ENCODE results near the gene TCL1B.

Gene TCL1B

DNA sequence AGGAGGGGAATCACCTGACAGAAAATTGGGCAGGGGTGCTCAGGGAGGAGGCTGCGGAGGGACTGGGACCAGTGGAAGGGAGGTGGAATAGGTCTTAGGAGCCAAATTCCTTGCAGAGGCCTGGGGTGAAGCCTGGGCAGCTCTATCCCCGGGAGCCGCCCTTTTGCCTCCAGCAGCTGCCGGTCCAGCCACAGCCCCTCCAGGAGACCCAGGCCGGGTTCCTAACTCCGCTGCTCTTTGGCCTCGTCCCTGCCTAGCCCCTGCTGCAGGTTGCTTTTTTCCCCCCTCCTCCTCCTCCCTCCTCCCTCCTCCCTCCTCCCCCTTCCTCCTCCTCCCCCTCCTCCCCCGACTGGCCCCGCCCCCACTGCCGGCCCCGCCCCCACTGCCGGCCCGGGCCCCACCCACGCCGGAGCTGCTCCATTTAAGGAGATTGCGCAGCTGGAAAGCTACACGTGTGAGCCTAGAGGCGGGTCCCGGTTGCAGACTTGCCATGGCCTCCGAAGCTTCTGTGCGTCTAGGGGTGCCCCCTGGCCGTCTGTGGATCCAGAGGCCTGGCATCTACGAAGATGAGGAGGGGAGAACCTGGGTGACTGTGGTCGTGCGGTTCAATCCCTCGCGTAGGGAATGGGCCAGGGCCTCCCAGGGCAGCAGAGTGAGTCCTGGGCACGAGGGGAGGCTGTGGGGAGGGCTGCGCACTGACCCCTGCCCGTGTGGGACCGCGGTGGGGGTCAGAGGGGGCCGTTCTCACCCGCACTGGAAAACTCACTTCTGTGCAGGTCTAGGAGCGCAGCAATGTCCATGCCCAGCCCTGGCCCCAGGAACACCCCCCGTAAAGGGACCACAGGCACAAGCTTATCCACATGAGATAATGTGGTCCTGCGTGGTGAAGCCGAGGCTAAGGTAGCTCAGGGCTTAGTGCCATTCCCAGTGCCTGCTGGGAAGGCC is at the start of gene TCL1B:
Gene TCL1B, plus strand, starts transcription at position 449 of the 945 bp plus-strand sequence. Its CDS starts 42 bp downstream, at position 491.
- TF ChIP-seq, protein P1, sequence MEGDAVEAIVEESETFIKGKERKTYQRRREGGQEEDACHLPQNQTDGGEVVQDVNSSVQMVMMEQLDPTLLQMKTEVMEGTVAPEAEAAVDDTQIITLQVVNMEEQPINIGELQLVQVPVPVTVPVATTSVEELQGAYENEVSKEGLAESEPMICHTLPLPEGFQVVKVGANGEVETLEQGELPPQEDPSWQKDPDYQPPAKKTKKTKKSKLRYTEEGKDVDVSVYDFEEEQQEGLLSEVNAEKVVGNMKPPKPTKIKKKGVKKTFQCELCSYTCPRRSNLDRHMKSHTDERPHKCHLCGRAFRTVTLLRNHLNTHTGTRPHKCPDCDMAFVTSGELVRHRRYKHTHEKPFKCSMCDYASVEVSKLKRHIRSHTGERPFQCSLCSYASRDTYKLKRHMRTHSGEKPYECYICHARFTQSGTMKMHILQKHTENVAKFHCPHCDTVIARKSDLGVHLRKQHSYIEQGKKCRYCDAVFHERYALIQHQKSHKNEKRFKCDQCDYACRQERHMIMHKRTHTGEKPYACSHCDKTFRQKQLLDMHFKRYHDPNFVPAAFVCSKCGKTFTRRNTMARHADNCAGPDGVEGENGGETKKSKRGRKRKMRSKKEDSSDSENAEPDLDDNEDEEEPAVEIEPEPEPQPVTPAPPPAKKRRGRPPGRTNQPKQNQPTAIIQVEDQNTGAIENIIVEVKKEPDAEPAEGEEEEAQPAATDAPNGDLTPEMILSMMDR (IDR thresholded peaks at IDR 0.05; ENCODE audit: insufficient read depth, low read length, missing control alignments): no peak
- ChIA-PET CTCF (no interaction called here), POLR2A (no interaction called here)
- no peak within 1 kb of the TSS for H3K4me3 ChIP-seq (ENCODE audit: low read depth, low read length)
- no peak for DNase-seq (ENCODE audit: low read depth, low spot score)

- DNase-seq (ENCODE audit: low read depth, low spot score): no peak
- CTCF ChIA-PET: no interaction called here
- H3K4me3 ChIP-seq (ENCODE audit: low read depth, low read length): no peak overlapping the region
- TF ChIP-seq, protein P1 (IDR thresholded peaks at IDR 0.05; ENCODE audit: insufficient read depth, low read length, missing control alignments): no peak
- POLR2A ChIA-PET: no interaction called here
Measured at GRCh38 chr14:95644981-95645380, 41.2 kb upstream of the TCL1B start.

DNA sequence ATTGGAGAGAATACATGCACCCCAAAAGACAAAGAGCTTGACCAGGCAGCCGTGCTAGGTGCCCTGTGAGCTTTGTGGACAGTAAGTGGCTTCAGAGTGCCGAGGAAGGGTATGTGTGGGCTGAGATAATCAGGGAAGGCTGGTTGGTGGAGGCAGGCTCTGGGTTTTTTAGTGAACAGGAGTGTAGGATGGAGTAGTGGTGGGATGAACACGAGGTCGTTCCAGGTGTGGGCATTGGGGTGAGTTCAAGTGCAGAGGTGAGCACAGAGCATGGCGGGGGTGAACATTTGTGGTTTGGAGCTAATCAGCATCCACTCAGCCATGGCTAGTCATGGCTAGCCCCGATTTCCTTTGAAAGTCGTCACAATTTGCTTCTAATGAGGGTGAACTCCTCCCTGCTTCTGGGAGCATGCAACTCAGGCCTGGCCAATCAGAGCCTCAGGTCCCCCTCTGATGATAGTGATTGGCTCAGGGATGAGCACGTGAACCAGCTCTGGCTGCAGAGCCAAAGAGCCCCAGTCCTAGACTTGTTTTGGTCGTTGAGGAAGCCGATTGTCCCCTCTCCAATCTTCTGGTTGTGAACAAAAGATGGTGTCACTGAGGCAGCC is 40.7 kb upstream of the TCL1B start:
- no peak for DNase-seq (ENCODE audit: low read depth, low spot score)
- CTCF ChIA-PET: no interaction called here
- POLR2A ChIA-PET: no interaction called here
- no peak overlapping the region for H3K4me3 ChIP-seq (ENCODE audit: low read depth, low read length)
- TF ChIP-seq, protein P1 (IDR thresholded peaks at IDR 0.05; ENCODE audit: insufficient read depth, low read length, missing control alignments): no peak

DNA sequence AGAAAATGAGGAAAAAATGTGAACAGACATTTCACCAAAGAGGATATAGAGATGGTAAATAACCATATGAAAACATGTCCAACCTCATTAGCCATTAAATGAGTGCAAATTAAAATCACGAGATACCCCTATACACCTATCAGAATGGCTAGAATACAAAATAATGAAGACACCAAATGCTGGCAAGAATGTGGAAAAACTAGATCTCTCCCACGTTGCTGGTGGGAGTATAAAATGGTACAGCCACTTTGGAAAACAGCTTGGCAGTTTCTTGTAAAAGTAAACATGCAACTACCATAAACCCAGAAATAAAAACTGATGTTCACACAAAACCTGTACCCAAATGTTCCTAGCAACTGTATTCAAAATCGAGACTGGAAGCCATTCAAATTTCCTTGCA is 38.3 kb upstream of the TCL1B start:
- TF ChIP-seq, protein P1 (IDR thresholded peaks at IDR 0.05; ENCODE audit: insufficient read depth, low read length, missing control alignments): no peak
- ChIA-PET CTCF (no interaction called here), POLR2A (no interaction called here)
- H3K4me3 ChIP-seq (ENCODE audit: low read depth, low read length): no peak overlapping the region
- no peak for DNase-seq (ENCODE audit: low read depth, low spot score)

DNA sequence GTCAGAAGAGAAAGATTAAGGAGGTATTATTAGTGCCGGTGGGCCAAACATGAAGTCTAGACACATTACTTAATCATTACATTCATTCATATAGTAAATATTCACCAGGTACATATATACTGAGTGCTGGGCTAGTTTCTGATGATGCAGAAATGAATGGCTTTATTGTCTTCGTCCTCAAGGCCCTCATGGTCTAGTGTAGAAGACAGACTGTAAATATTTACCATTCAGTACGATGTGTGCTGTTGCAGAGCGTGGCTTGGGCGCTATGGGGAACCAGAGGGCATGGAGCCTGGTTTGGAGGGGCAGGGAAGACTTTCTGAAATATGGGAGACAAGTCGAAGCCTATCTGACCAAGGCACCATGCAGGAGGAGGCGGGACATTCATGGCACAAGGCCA is 37.0 kb upstream of the TCL1B start:
- ChIA-PET CTCF (no interaction called here), POLR2A (no interaction called here)
- TF ChIP-seq, protein P1 (IDR thresholded peaks at IDR 0.05; ENCODE audit: insufficient read depth, low read length, missing control alignments): no peak
- no peak for DNase-seq (ENCODE audit: low read depth, low spot score)
- no peak overlapping the region for H3K4me3 ChIP-seq (ENCODE audit: low read depth, low read length)

- H3K4me3 ChIP-seq (ENCODE audit: low read depth, low read length): no peak overlapping the region
- ChIA-PET CTCF (no interaction called here), POLR2A (no interaction called here)
- TF ChIP-seq, protein P1 (IDR thresholded peaks at IDR 0.05; ENCODE audit: insufficient read depth, low read length, missing control alignments): no peak
- DNase-seq (ENCODE audit: low read depth, low spot score): no peak
Measured at GRCh38 chr14:95651028-95651427, 35.2 kb upstream of the TCL1B start.
